Caco-2 (cell line): ENCODE measurements around the gene ZFHX3. TPM values are rescaled to one million over a fixed set of nuclear protein-coding genes. Genes with fewer than 3 reads are reported as not detected.

ENCODE experiments used
- BruUV-seq: library from RNA; stranded (reverse); fragments of 400-500 nt; replicated peaks from 2 replicates; lab custom pipeline; 2021; lab: Mats Ljungman, UMichigan
- CTCF ChIA-PET: fragments of 300-600 bp; sonication (Branson Sonifier 250); formaldehyde crosslinking; loops from one replicate; lab custom pipeline; 2022; ENCODE audit warnings: antibody characterized with exemption; lab: Charles Lee
- POLR2A ChIA-PET: fragments of 300-600 bp; sonication (Branson Sonifier 250); formaldehyde crosslinking; loops from one replicate; lab custom pipeline; 2022; ENCODE audit warnings: antibody characterized with exemption; lab: Charles Lee
- DNase-seq, 2 experiments: peaks; one replicate each; pipeline versions ENCODE4 v3.0.0 to v3.0.0-alpha.2; 2020 to 2022
- H3K27me3 ChIP-seq: replicated peaks from 2 replicates; pipeline ENCODE4 v1.6.0; 2011; ENCODE audit warnings: low read length; ENCODE audit not compliant: control insufficient read depth, insufficient read depth
- H3K36me3 ChIP-seq: 2 replicates; pipeline ENCODE4 v1.5.1; 2011; ENCODE audit warnings: low read length; ENCODE audit not compliant: control insufficient read depth, insufficient read depth
- H3K4me1 ChIP-seq: fragments of 250-450 bp; sonication (Bioruptor Pico); 2 replicates; pipeline ENCODE4 v1.5.1; 2020; ENCODE audit warnings: mild to moderate bottlenecking
- H3K4me3 ChIP-seq: 2 replicates; pipeline ENCODE4 v1.5.1; 2011; ENCODE audit warnings: low read depth, mild to moderate bottlenecking, control low read depth, low read length
- H3K9me3 ChIP-seq: fragments of 250-450 bp; sonication (Bioruptor Pico); 2 replicates; pipeline ENCODE4 v1.5.1; 2020; ENCODE audit warnings: mild to moderate bottlenecking, moderate library complexity
- H3K27ac Mint-ChIP-seq: one replicate; pipeline ENCODE4 v1.8.0; 2022; ENCODE audit warnings: mixed read lengths; ENCODE audit not compliant: unreplicated experiment
- H3K27me3 Mint-ChIP-seq: one replicate; pipeline ENCODE4 v1.8.0; 2022; ENCODE audit warnings: mixed read lengths; ENCODE audit not compliant: insufficient read depth, unreplicated experiment
- H3K36me3 Mint-ChIP-seq: one replicate; pipeline ENCODE4 v1.8.0; 2022; ENCODE audit warnings: mild to moderate bottlenecking, mixed read lengths; ENCODE audit not compliant: insufficient read depth, unreplicated experiment
- H3K4me1 Mint-ChIP-seq: one replicate; pipeline ENCODE4 v1.8.0; 2022; ENCODE audit warnings: low read depth, mixed read lengths; ENCODE audit not compliant: unreplicated experiment
- H3K4me3 Mint-ChIP-seq: one replicate; pipeline ENCODE4 v1.8.0; 2022; ENCODE audit warnings: mild to moderate bottlenecking, moderate library complexity, mixed read lengths; ENCODE audit not compliant: unreplicated experiment
- H3K9me3 Mint-ChIP-seq: one replicate; pipeline ENCODE4 v1.8.0; 2022; ENCODE audit warnings: mixed read lengths; ENCODE audit not compliant: unreplicated experiment
- CTCF ChIP-seq, 2 experiments: fragments of 200-600 bp in 1 of 2; IDR thresholded peaks; 1 replicate in 1 of 2; 2 replicates in 1 of 2; pipeline versions ENCODE4 v1.5.1 to v1.8.0; 2011 to 2022; ENCODE audit warnings: antibody characterized with exemption in 1 of 2, control low read depth in 1 of 2, inconsistent platforms in 1 of 2, low read depth in 1 of 2, low read length in 1 of 2, mild to moderate bottlenecking in 1 of 2, moderate library complexity in 1 of 2; ENCODE audit not compliant: insufficient read depth in 1 of 2, severe bottlenecking in 1 of 2, unreplicated experiment in 1 of 2
- intact Hi-C: fragments of 100-400 bp; cut with micrococcal nuclease; formaldehyde crosslinking; loops from one replicate; pipeline ENCODE4 v1.10.0; 2022; ENCODE audit not compliant: unreplicated experiment
- total RNA-seq: library from RNA; stranded (reverse); gene quantifications from 2 replicates; pipeline ENCODE4 v1.2.3, GENCODE V29; 2022

ZFHX3 gene
- total RNA-seq, 1 experiment from 2014 or later = 39.9 TPM

GRCh38 chr16:73037845-73038570, 9.9 kb downstream of the ZFHX3 start:
- Histone ChIP-seq H3K4me3 (no peak overlapping the region), H3K36me3 (no peaks in the 10 kb centered on the region), H3K9me3 (no peaks in the 10 kb centered on the region), H3K27me3 (no peaks in the 10 kb centered on the region), H3K4me1 (peaks cover 73% of the 10 kb centered on the region)
- peaks cover 33% of the 10 kb centered on the region for H3K36me3 Mint-ChIP-seq
- peak overlapping the region; percentile 95 for H3K27ac Mint-ChIP-seq
- no TSS peak for BruUV-seq
- POLR2A ChIA-PET = interaction anchor here (0.5 to 0.9 kb wide), 4 partner anchors 7 to 50 kb away, joined by 4 to 12 read pairs (median 7); partner anchors contain the start of gene ZFHX3
- peaks cover 84% of the 10 kb centered on the region for H3K4me1 Mint-ChIP-seq
- CTCF ChIA-PET = interaction anchor here (0.6 to 1.8 kb wide), 5 partner anchors 7 to 205 kb away, joined by 3 to 6 read pairs (median 4); no protein-coding TSS in a partner anchor
- no peaks in the 10 kb centered on the region for H3K9me3 Mint-ChIP-seq
- peak overlapping the region; percentile 75 for H3K4me3 Mint-ChIP-seq
- intact Hi-C loops = loop anchor here (1.0 to 5.0 kb wide), 2 partner anchors 19 to 101 kb away; no protein-coding TSS in a partner anchor
- H3K27me3 Mint-ChIP-seq = no peaks in the 10 kb centered on the region
- DNase-seq = peak; percentile 36 to 57
- TF ChIP-seq CTCF (IDR thresholded peaks at IDR 0.05; ENCODE audit: insufficient read depth in 1 of 2, low read depth in 1 of 2, low read length in 1 of 2, severe bottlenecking in 1 of 2, unreplicated experiment in 1 of 2) = no peak

- Mint-ChIP-seq H3K4me1 (peaks cover 84% of the 10 kb centered on the region), H3K36me3 (peaks cover 27% of the 10 kb centered on the region), H3K9me3 (no peaks in the 10 kb centered on the region), H3K4me3 (peak overlapping the region; percentile 75), H3K27ac (peak overlapping the region; percentile 95), H3K27me3 (no peaks in the 10 kb centered on the region)
- no peaks in the 10 kb centered on the region for H3K36me3 ChIP-seq
- peak; percentile 48 to 53 for DNase-seq
- CTCF ChIA-PET = interaction anchor here (0.6 to 1.8 kb wide), 5 partner anchors 8 to 205 kb away, joined by 3 to 6 read pairs (median 4); no protein-coding TSS in a partner anchor
- no peak overlapping the region for H3K4me3 ChIP-seq
- H3K27me3 ChIP-seq = no peaks in the 10 kb centered on the region
- BruUV-seq = no TSS peak
- intact Hi-C loops = loop anchor here (1.0 to 5.0 kb wide), 2 partner anchors 20 to 100 kb away; no protein-coding TSS in a partner anchor
- H3K4me1 ChIP-seq = peaks cover 73% of the 10 kb centered on the region
- TF ChIP-seq CTCF (IDR thresholded peaks at IDR 0.05; ENCODE audit: insufficient read depth in 1 of 2, low read depth in 1 of 2, low read length in 1 of 2, severe bottlenecking in 1 of 2, unreplicated experiment in 1 of 2) = no peak
- POLR2A ChIA-PET = interaction anchor here (0.6 kb wide), 3 partner anchors 8 to 50 kb away, joined by 3 to 12 read pairs (median 9); no protein-coding TSS in a partner anchor
- H3K9me3 ChIP-seq = no peaks in the 10 kb centered on the region
Observed at GRCh38 chr16:73037331-73037745, 10.6 kb downstream of the ZFHX3 start.

GRCh38 chr16:73036074-73036826, 11.7 kb downstream of the ZFHX3 start:
- CTCF ChIA-PET = interaction anchor here (0.6 to 1.8 kb wide), 6 partner anchors 8 to 204 kb away, joined by 3 to 5 read pairs (median 4); no protein-coding TSS in a partner anchor
- DNase-seq = peak; percentile 81 to 90
- peak overlapping the region; percentile 19 for H3K4me3 ChIP-seq
- H3K36me3 Mint-ChIP-seq = peaks cover 26% of the 10 kb centered on the region
- H3K4me1 Mint-ChIP-seq = peaks cover 84% of the 10 kb centered on the region
- no peaks in the 10 kb centered on the region for H3K9me3 ChIP-seq
- H3K4me1 ChIP-seq = peaks cover 82% of the 10 kb centered on the region
- POLR2A ChIA-PET = interaction anchor here (0.6 to 1.1 kb wide), 6 partner anchors 16 to 99 kb away, joined by 7 to 18 read pairs (median 9); no protein-coding TSS in a partner anchor
- no peaks in the 10 kb centered on the region for H3K27me3 Mint-ChIP-seq
- no TSS peak for BruUV-seq
- intact Hi-C loops = loop anchor here (1.0 to 5.0 kb wide), 5 partner anchors 12 to 159 kb away; partner anchors contain the start of gene ZFHX3
- H3K4me3 Mint-ChIP-seq = peak overlapping the region; percentile 75
- H3K9me3 Mint-ChIP-seq = no peaks in the 10 kb centered on the region
- H3K27ac Mint-ChIP-seq = peak overlapping the region; percentile 95
- no peaks in the 10 kb centered on the region for H3K27me3 ChIP-seq
- no peaks in the 10 kb centered on the region for H3K36me3 ChIP-seq
- peak; percentile 21 to 43 for TF ChIP-seq CTCF (IDR thresholded peaks at IDR 0.05; ENCODE audit: insufficient read depth in 1 of 2, low read depth in 1 of 2, low read length in 1 of 2, severe bottlenecking in 1 of 2, unreplicated experiment in 1 of 2)
